WTC11 (cell line): ENCODE measurements around the gene UBL5. TPM values are rescaled to one million over a fixed set of nuclear protein-coding genes. Genes with fewer than 3 reads are reported as not detected.
"Not testable (repeated sequence)": the region's sequence is repeated elsewhere in the genome, so short reads cannot be mapped to it uniquely, and the experiment has no call there.

Experiments
- ATAC-seq: fragments of 200-7000 bp; cut with Tn5 transposase; 2 replicates; pipeline ENCODE4 v1.10.0; 2021; ENCODE audit warnings: mild to moderate bottlenecking, moderate library complexity
- CTCF ChIA-PET: fragments of 300-600 bp; sonication (Branson Sonifier 250); formaldehyde crosslinking; loops from one replicate; lab custom pipeline; 2021; ENCODE audit warnings: antibody characterized with exemption; lab: Charles Lee
- POLR2A ChIA-PET: fragments of 350-600 bp; sonication (Branson Sonifier 250); formaldehyde crosslinking; loops from one replicate; lab custom pipeline; 2021; ENCODE audit warnings: antibody characterized with exemption; lab: Charles Lee
- DNase-seq: peaks from one replicate; pipeline ENCODE4 v3.0.0; 2021; ENCODE audit warnings: low spot score
- H3K27ac Mint-ChIP-seq: 2 replicates; pipeline ENCODE4 v1.8.0; 2021; ENCODE audit warnings: mixed read lengths
- H3K27me3 Mint-ChIP-seq: 2 replicates; pipeline ENCODE4 v1.8.0; 2021; ENCODE audit warnings: low read depth, mild to moderate bottlenecking, moderate library complexity, mixed read lengths
- H3K36me3 Mint-ChIP-seq: 2 replicates; pipeline ENCODE4 v1.8.0; 2021; ENCODE audit warnings: mixed read lengths
- H3K4me1 Mint-ChIP-seq: 2 replicates; pipeline ENCODE4 v1.8.0; 2022; ENCODE audit warnings: mixed read lengths
- H3K4me3 Mint-ChIP-seq: 2 replicates; pipeline ENCODE4 v1.8.0; 2021; ENCODE audit warnings: mild to moderate bottlenecking, moderate library complexity, mixed read lengths
- H3K9me3 Mint-ChIP-seq: 2 replicates; pipeline ENCODE4 v1.8.0; 2021; ENCODE audit warnings: mixed read lengths
- E2F4 ChIP-seq: sonication (generic); formaldehyde crosslinking; IDR thresholded peaks from 2 replicates; pipeline ENCODE4 v1.8.1; 2022; ENCODE audit warnings: low read depth, mild to moderate bottlenecking, moderate library complexity, missing genetic modification reagents, borderline replicate concordance
- ETV6 ChIP-seq: sonication (generic); formaldehyde crosslinking; IDR thresholded peaks from 2 replicates; pipeline ENCODE4 v1.8.1; 2022; ENCODE audit warnings: mild to moderate bottlenecking, missing genetic modification reagents
- FOXP1 ChIP-seq: sonication (generic); formaldehyde crosslinking; IDR thresholded peaks from 2 replicates; pipeline ENCODE4 v1.8.0; 2022; ENCODE audit warnings: missing genetic modification reagents, mild to moderate bottlenecking, moderate library complexity, borderline replicate concordance
- GABPB1 ChIP-seq: sonication (generic); formaldehyde crosslinking; IDR thresholded peaks from 2 replicates; pipeline ENCODE4 v1.8.1; 2023; ENCODE audit warnings: mild to moderate bottlenecking, missing genetic modification reagents
- NFYB ChIP-seq: sonication (generic); formaldehyde crosslinking; conservative IDR thresholded peaks from 2 replicates; pipeline ENCODE4 v1.8.0; 2022; ENCODE audit warnings: low read depth, missing genetic modification reagents
- NR2C2 ChIP-seq: sonication (generic); formaldehyde crosslinking; IDR thresholded peaks from 2 replicates; pipeline ENCODE4 v1.8.0; 2022; ENCODE audit warnings: mild to moderate bottlenecking, missing genetic modification reagents
- PRDM15 ChIP-seq: sonication (generic); formaldehyde crosslinking; IDR thresholded peaks from 2 replicates; pipeline ENCODE4 v1.8.0; 2022; ENCODE audit warnings: missing genetic modification reagents
- PRRX2 ChIP-seq: fragments of 250-450 bp; sonication (Bioruptor Pico); IDR thresholded peaks from 2 replicates; pipeline ENCODE4 v1.8.0; 2021; ENCODE audit warnings: mild to moderate bottlenecking
- RORB ChIP-seq: fragments of 250-450 bp; sonication (Bioruptor Pico); IDR thresholded peaks from 2 replicates; pipeline ENCODE4 v1.9.0; 2021; ENCODE audit warnings: mild to moderate bottlenecking
- USF1 ChIP-seq: sonication (generic); formaldehyde crosslinking; IDR thresholded peaks from 2 replicates; pipeline ENCODE4 v1.8.0; 2022; ENCODE audit warnings: mild to moderate bottlenecking, missing genetic modification reagents
- ZBTB21 ChIP-seq: sonication (generic); formaldehyde crosslinking; IDR thresholded peaks from 2 replicates; pipeline ENCODE4 v1.8.1; 2023; ENCODE audit warnings: mild to moderate bottlenecking, missing genetic modification reagents, borderline replicate concordance
- ZNF512 ChIP-seq: sonication (generic); formaldehyde crosslinking; IDR thresholded peaks from 2 replicates; pipeline ENCODE4 v1.8.1; 2022; ENCODE audit warnings: missing genetic modification reagents, borderline replicate concordance
- total RNA-seq: library from RNA; stranded (reverse); gene quantifications from 3 replicates; pipeline ENCODE4 v1.2.3, GENCODE V29; 2021
- TF ChIP-seq, protein P1 (sequence below): sonication (generic); formaldehyde crosslinking; IDR thresholded peaks from 2 replicates; pipeline ENCODE4 v1.8.1; 2023; ENCODE audit warnings: mild to moderate bottlenecking, missing genetic modification reagents
- TF ChIP-seq, protein P2 (sequence below): sonication (generic); formaldehyde crosslinking; IDR thresholded peaks from 2 replicates; pipeline ENCODE4 v1.8.0; 2023; ENCODE audit warnings: missing genetic modification reagents
- TF ChIP-seq, protein P3 (sequence below): sonication (generic); formaldehyde crosslinking; IDR thresholded peaks from 2 replicates; pipeline ENCODE4 v1.8.1; 2023; ENCODE audit warnings: mild to moderate bottlenecking, missing genetic modification reagents, moderate library complexity
- TF ChIP-seq, protein P4 (sequence below): sonication (generic); formaldehyde crosslinking; conservative IDR thresholded peaks from 2 replicates; pipeline ENCODE4 v1.8.1; 2023; ENCODE audit warnings: mild to moderate bottlenecking, low read depth, missing genetic modification reagents, moderate library complexity
- TF ChIP-seq, protein P5 (sequence below): sonication (generic); formaldehyde crosslinking; conservative IDR thresholded peaks from 2 replicates; pipeline ENCODE4 v1.8.1; 2022; ENCODE audit warnings: mild to moderate bottlenecking, missing genetic modification reagents

The UBL5 gene
- total RNA-seq, 1 experiment from 2014 or later = 402 TPM

DNA sequence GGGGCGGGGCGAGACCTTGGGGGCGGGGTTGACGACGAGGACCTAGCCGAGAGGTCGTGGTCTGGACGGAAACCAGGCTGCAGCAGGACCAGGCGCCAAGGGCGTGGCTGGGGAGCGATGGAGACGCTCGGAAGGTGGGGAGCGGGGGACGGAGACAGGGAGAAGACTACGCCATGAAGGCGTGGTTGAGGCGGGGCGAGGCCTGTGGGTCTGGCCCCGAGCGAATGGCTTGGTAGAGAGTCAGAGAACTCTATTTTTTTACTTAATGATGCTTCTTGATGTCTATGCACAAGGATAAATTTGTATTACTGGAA lies 8.2 kb upstream of the UBL5 start:
- Mint-ChIP-seq H3K9me3 (peaks cover 18% of the 10 kb centered on the region), H3K36me3 (peaks cover 25% of the 10 kb centered on the region), H3K27me3 (no peaks in the 10 kb centered on the region)
- ChIA-PET CTCF (interaction anchor here (1.0 kb wide), 1 partner anchor 16 kb away, joined by 3 read pairs; the partner anchor contains the start of gene PIN1), POLR2A (interaction anchor here (0.7 to 1.6 kb wide), 4 partner anchors 16 to 193 kb away, joined by 3 to 5 read pairs (median 3); partner anchors contain the start of gene PIN1)
- ATAC-seq = peak; percentile 83
- peak; percentile 78 for TF ChIP-seq PRDM15
- TF ChIP-seq, protein P1, sequence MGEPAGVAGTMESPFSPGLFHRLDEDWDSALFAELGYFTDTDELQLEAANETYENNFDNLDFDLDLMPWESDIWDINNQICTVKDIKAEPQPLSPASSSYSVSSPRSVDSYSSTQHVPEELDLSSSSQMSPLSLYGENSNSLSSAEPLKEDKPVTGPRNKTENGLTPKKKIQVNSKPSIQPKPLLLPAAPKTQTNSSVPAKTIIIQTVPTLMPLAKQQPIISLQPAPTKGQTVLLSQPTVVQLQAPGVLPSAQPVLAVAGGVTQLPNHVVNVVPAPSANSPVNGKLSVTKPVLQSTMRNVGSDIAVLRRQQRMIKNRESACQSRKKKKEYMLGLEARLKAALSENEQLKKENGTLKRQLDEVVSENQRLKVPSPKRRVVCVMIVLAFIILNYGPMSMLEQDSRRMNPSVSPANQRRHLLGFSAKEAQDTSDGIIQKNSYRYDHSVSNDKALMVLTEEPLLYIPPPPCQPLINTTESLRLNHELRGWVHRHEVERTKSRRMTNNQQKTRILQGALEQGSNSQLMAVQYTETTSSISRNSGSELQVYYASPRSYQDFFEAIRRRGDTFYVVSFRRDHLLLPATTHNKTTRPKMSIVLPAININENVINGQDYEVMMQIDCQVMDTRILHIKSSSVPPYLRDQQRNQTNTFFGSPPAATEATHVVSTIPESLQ (CRISPR knock-in tag) = no peak
- TF ChIP-seq, all 79 proteins: peak for 1
- H3K4me3 Mint-ChIP-seq = peak overlapping the region; percentile 64
- H3K27ac Mint-ChIP-seq = peak overlapping the region; percentile 97
- no peak for DNase-seq
- peaks cover 16% of the 10 kb centered on the region for H3K4me1 Mint-ChIP-seq

DNA sequence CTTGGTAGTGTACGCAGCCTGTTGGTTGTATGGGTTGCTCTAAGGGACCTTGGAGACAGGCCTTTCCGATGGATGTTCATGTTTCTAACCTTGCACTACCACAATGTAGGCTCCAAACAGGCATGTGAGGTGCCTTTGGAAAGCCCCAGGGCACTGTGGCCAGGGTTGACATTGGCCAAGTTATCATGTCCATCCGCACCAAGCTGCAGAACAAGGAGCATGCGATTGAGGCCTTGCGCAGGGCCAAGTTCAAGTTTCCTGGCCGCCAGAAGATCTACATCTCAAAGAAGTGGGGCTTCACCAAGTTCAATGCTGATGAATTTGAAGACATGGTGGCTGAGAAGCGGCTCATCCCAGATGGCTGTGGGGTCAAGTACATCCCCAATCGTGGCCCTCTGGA lies 7.7 kb upstream of the UBL5 start:
- H3K36me3 Mint-ChIP-seq = peaks cover 21% of the 10 kb centered on the region
- ATAC-seq, H3K27me3 Mint-ChIP-seq, CTCF ChIA-PET, DNase-seq: not testable (repeated sequence)
- H3K4me3 Mint-ChIP-seq = peak overlapping the region; percentile 64
- peak overlapping the region; percentile 97 for H3K27ac Mint-ChIP-seq
- peaks cover 16% of the 10 kb centered on the region for H3K4me1 Mint-ChIP-seq
- H3K9me3 Mint-ChIP-seq = peaks cover 14% of the 10 kb centered on the region
- POLR2A ChIA-PET = interaction anchor here (0.7 kb wide), 1 partner anchor 194 kb away, joined by 3 read pairs; no protein-coding TSS in a partner anchor

- Mint-ChIP-seq H3K27ac (peak overlapping the region; percentile 85; the same call in 1 of the 2 replicates), H3K4me3 (no peak overlapping the region), H3K36me3 (peaks cover 8% of the 10 kb centered on the region; the same call in 1 of the 2 replicates), H3K27me3 (no peaks in the 10 kb centered on the region), H3K4me1 (peaks cover 15% of the 10 kb centered on the region), H3K9me3 (no peaks in the 10 kb centered on the region)
- no peak for ATAC-seq
- POLR2A ChIA-PET = no interaction called here
- no peak for DNase-seq
- CTCF ChIA-PET = no interaction called here
- no peak for TF ChIP-seq ZBTB21
- TF ChIP-seq NFYB (CRISPR knock-in tag) = no peak
- TF ChIP-seq GABPB1 (CRISPR knock-in tag) = no peak
- TF ChIP-seq, protein P2, sequence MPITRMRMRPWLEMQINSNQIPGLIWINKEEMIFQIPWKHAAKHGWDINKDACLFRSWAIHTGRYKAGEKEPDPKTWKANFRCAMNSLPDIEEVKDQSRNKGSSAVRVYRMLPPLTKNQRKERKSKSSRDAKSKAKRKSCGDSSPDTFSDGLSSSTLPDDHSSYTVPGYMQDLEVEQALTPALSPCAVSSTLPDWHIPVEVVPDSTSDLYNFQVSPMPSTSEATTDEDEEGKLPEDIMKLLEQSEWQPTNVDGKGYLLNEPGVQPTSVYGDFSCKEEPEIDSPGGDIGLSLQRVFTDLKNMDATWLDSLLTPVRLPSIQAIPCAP = no peak
- TF ChIP-seq ETV6 (CRISPR knock-in tag) = no peak
- TF ChIP-seq NR2C2 (CRISPR knock-in tag) = no peak
- TF ChIP-seq, protein P3, sequence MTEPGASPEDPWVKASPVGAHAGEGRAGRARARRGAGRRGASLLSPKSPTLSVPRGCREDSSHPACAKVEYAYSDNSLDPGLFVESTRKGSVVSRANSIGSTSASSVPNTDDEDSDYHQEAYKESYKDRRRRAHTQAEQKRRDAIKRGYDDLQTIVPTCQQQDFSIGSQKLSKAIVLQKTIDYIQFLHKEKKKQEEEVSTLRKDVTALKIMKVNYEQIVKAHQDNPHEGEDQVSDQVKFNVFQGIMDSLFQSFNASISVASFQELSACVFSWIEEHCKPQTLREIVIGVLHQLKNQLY (CRISPR knock-in tag) = no peak
- no peak for TF ChIP-seq PRRX2 (CRISPR knock-in tag)
- TF ChIP-seq FOXP1 (CRISPR knock-in tag) = no peak
- TF ChIP-seq RORB (CRISPR knock-in tag) = no peak
- TF ChIP-seq, protein P4, sequence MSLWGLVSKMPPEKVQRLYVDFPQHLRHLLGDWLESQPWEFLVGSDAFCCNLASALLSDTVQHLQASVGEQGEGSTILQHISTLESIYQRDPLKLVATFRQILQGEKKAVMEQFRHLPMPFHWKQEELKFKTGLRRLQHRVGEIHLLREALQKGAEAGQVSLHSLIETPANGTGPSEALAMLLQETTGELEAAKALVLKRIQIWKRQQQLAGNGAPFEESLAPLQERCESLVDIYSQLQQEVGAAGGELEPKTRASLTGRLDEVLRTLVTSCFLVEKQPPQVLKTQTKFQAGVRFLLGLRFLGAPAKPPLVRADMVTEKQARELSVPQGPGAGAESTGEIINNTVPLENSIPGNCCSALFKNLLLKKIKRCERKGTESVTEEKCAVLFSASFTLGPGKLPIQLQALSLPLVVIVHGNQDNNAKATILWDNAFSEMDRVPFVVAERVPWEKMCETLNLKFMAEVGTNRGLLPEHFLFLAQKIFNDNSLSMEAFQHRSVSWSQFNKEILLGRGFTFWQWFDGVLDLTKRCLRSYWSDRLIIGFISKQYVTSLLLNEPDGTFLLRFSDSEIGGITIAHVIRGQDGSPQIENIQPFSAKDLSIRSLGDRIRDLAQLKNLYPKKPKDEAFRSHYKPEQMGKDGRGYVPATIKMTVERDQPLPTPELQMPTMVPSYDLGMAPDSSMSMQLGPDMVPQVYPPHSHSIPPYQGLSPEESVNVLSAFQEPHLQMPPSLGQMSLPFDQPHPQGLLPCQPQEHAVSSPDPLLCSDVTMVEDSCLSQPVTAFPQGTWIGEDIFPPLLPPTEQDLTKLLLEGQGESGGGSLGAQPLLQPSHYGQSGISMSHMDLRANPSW (CRISPR knock-in tag) = no peak
- no peak for TF ChIP-seq ZNF512
- TF ChIP-seq, protein P5, sequence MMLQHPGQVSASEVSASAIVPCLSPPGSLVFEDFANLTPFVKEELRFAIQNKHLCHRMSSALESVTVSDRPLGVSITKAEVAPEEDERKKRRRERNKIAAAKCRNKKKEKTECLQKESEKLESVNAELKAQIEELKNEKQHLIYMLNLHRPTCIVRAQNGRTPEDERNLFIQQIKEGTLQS = no peak
- no peak for TF ChIP-seq E2F4 (CRISPR knock-in tag)
- TF ChIP-seq USF1 = no peak
Observed at GRCh38 chr19:9823816-9824215, 3.9 kb upstream of the UBL5 start.
